ENCODE results near the gene FER.

DNA sequence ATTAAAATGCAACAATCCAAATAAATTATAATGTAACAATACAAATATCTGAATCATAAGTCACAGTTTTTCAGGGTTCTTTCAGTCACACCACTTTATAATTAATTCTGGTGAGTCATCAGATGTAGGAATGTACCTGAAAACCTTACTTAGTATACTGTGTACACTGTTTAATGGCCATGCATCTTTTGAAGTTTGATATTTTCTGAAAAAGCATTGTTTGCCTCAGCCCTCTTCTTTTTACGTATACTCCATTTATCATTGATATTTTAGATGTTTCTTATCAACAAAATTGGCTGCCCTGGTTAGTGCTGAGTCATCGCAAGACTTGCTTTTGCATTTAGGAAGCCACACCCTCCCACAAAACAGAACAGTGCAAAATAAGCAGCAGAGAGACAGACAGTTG is 443.5 kb downstream of the FER start:
- TF ChIP-seq GABPA (IDR thresholded peaks at IDR 0.05; ENCODE audit: low read depth) (no peak), POLR2AphosphoS5 (IDR thresholded peaks at IDR 0.05; ENCODE audit: low read depth) (no peak), SPI1 (IDR thresholded peaks at IDR 0.05; ENCODE audit: borderline replicate concordance, low read depth) (no peak)
- TF ChIP-seq, protein P1, sequence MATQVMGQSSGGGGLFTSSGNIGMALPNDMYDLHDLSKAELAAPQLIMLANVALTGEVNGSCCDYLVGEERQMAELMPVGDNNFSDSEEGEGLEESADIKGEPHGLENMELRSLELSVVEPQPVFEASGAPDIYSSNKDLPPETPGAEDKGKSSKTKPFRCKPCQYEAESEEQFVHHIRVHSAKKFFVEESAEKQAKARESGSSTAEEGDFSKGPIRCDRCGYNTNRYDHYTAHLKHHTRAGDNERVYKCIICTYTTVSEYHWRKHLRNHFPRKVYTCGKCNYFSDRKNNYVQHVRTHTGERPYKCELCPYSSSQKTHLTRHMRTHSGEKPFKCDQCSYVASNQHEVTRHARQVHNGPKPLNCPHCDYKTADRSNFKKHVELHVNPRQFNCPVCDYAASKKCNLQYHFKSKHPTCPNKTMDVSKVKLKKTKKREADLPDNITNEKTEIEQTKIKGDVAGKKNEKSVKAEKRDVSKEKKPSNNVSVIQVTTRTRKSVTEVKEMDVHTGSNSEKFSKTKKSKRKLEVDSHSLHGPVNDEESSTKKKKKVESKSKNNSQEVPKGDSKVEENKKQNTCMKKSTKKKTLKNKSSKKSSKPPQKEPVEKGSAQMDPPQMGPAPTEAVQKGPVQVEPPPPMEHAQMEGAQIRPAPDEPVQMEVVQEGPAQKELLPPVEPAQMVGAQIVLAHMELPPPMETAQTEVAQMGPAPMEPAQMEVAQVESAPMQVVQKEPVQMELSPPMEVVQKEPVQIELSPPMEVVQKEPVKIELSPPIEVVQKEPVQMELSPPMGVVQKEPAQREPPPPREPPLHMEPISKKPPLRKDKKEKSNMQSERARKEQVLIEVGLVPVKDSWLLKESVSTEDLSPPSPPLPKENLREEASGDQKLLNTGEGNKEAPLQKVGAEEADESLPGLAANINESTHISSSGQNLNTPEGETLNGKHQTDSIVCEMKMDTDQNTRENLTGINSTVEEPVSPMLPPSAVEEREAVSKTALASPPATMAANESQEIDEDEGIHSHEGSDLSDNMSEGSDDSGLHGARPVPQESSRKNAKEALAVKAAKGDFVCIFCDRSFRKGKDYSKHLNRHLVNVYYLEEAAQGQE (IDR thresholded peaks at IDR 0.05; ENCODE audit: insufficient replicate concordance, low read depth) = no peak

Measured in HL-60 (cell line).